Measurements from ENCODE around the gene TCTN2. TPM values are rescaled to one million over a fixed set of nuclear protein-coding genes. Genes with fewer than 3 reads are reported as not detected.

TCTN2 gene
- total RNA-seq, 2 donors from 2014 or later, result 3.7 to 4.6 TPM

DNA sequence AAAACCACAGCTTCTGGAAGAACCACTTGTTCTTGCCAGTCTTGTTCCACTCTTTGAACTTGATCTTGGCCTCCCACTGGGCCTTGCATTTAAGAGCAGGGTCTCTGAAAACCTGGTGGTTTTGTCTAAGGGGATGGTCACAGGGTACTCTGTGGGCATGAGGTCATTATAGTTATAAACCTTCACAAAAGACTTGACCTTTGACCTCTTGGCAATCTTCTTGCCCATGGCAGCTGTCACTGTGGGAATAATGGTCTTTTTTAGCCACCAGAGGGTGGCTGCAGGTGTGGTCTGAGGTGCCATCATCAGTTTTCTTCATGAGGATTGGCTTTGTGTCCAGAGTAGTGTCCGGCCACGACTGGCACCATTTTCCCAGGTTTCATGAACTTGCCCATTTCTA, 50.3 kb downstream of the TCTN2 start:
- no peaks in the 10 kb centered on the region for H3K4me1 ChIP-seq
- H3K27me3 ChIP-seq, result no peaks in the 10 kb centered on the region
- peaks cover 37% of the 10 kb centered on the region for H3K36me3 ChIP-seq
- TF ChIP-seq, protein P1, sequence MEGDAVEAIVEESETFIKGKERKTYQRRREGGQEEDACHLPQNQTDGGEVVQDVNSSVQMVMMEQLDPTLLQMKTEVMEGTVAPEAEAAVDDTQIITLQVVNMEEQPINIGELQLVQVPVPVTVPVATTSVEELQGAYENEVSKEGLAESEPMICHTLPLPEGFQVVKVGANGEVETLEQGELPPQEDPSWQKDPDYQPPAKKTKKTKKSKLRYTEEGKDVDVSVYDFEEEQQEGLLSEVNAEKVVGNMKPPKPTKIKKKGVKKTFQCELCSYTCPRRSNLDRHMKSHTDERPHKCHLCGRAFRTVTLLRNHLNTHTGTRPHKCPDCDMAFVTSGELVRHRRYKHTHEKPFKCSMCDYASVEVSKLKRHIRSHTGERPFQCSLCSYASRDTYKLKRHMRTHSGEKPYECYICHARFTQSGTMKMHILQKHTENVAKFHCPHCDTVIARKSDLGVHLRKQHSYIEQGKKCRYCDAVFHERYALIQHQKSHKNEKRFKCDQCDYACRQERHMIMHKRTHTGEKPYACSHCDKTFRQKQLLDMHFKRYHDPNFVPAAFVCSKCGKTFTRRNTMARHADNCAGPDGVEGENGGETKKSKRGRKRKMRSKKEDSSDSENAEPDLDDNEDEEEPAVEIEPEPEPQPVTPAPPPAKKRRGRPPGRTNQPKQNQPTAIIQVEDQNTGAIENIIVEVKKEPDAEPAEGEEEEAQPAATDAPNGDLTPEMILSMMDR (IDR thresholded peaks at IDR 0.05), result no peak
- H3K9me3 ChIP-seq, result no peaks in the 10 kb centered on the region
- H3K27ac ChIP-seq, result no peak overlapping the region
- no peak for DNase-seq (ENCODE audit: low spot score)
- H3K4me3 ChIP-seq, result no peak overlapping the region

DNA sequence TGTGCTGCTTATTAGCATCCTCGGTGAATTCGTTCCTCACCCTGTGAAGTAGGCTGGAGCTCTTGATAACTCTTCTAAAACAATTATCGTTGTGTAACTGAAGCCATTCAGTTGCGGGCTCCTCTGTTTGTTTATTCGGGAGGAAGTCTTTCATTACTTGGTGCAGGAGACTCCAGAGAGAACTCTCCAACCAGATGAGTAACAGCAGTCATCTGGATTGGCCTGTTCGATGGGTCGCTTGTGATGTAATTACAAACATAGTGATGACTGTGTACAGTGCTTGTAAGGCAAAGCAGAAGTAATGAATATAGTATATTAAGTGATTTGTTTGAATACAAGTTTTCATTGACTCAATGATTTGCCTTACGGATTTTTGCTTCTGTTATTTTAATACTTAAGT, 52.1 kb downstream of the TCTN2 start:
- no peaks in the 10 kb centered on the region for H3K4me1 ChIP-seq
- no peak overlapping the region for H3K27ac ChIP-seq
- H3K4me3 ChIP-seq, result no peak overlapping the region
- DNase-seq (ENCODE audit: low spot score), result no peak
- H3K36me3 ChIP-seq, result peaks cover 53% of the 10 kb centered on the region
- TF ChIP-seq, protein P1 (IDR thresholded peaks at IDR 0.05), result no peak
- no peaks in the 10 kb centered on the region for H3K27me3 ChIP-seq
- H3K9me3 ChIP-seq, result no peaks in the 10 kb centered on the region

DNA sequence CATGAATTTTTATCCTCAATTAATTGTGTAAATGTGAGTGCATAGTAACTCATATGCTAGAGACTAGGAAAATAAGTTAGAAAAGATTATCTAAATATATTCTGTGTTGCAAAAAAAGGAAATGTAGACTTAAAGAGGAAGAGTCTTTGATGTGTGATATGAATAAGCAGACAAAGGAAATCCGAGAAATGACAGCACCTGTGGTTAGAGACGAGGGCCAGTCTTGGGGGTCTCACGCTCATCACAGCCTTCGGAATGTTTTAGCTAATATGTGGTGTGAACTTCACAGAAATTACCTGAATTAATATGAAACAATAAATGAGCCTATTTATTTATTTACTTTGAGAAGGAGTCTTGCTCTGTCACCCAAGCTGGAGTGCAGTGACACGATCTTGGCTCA, 52.9 kb downstream of the TCTN2 start:
- Histone ChIP-seq H3K9me3 (no peaks in the 10 kb centered on the region), H3K27me3 (no peaks in the 10 kb centered on the region), H3K4me3 (no peak overlapping the region), H3K36me3 (peaks cover 60% of the 10 kb centered on the region), H3K27ac (no peak overlapping the region), H3K4me1 (no peaks in the 10 kb centered on the region)
- TF ChIP-seq, protein P1 (IDR thresholded peaks at IDR 0.05), result no peak
- DNase-seq (ENCODE audit: low spot score), result no peak

DNA sequence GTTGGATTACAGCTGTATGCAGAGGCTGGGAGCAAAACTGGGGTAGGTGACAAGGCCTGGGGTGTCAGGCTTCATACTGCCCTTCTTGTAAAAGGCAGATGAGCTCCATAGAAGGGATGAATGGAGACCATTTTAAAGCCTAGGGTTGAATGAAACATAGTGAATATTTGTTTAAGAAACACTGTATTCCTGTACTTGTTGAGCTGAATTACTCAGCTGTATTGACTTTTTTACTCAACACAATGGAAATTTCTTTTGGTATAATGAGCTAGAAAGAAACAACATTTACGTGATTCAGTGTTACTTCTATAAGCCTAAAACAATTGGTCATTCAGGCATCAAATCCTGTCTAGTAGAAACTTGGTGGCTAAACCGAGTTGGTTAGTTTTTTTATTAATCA, 55.3 kb downstream of the TCTN2 start:
- no peak overlapping the region for H3K4me3 ChIP-seq
- DNase-seq (ENCODE audit: low spot score), result no peak
- H3K27ac ChIP-seq, result no peak overlapping the region
- no peaks in the 10 kb centered on the region for H3K4me1 ChIP-seq
- no peaks in the 10 kb centered on the region for H3K9me3 ChIP-seq
- peaks cover 58% of the 10 kb centered on the region for H3K36me3 ChIP-seq
- H3K27me3 ChIP-seq, result no peaks in the 10 kb centered on the region
- TF ChIP-seq, protein P1 (IDR thresholded peaks at IDR 0.05), result no peak

DNA sequence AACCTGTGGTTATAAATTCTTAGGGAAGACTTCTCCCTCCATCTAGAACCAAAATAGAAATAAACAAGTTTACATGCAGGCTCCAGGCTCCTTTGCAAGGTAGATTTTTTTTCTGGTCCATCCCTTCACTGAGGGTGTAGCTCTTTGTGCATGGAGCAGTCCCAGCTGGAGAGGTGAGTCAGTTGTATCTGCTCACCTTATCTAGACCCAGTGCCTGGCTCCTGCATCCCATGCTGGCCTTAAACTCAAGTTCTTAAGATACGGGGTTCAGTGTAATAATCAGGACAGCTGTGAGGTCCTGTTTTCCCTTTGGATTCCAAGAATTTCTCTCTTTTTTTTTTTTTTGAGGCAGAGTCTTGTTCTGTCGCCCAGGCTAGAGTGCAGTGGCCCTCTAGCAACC, 56.0 kb downstream of the TCTN2 start:
- TF ChIP-seq, protein P1 (IDR thresholded peaks at IDR 0.05), result no peak
- H3K27me3 ChIP-seq, result no peaks in the 10 kb centered on the region
- H3K36me3 ChIP-seq, result peaks cover 58% of the 10 kb centered on the region
- no peak overlapping the region for H3K4me3 ChIP-seq
- no peaks in the 10 kb centered on the region for H3K9me3 ChIP-seq
- H3K4me1 ChIP-seq, result no peaks in the 10 kb centered on the region
- no peak for DNase-seq (ENCODE audit: low spot score)
- H3K27ac ChIP-seq, result no peak overlapping the region

DNA sequence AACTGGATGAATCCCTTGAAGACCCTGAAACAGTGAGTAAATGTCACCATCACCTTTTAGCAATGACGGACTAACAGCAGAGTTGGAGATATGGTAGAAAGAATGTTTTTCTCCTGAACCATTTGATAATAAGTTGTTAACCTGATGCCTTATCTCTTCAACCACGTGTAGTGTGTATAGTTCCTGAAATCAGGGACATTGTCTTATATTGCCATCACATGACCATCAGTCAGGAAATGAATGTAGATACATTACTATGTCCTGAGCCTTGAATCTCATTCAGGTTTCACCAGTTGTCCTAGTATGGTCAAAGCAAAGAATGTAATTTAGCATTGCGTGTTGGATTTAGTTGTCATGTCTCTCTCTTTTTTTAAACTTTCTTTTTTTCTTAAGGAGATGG, 57.0 kb downstream of the TCTN2 start:
- no peaks in the 10 kb centered on the region for H3K9me3 ChIP-seq
- peaks cover 67% of the 10 kb centered on the region for H3K36me3 ChIP-seq

More for the DNA sequence above, 57.0 kb downstream of the TCTN2 start:
- Histone ChIP-seq H3K27ac (no peak overlapping the region), H3K27me3 (no peaks in the 10 kb centered on the region), H3K4me3 (no peak overlapping the region), H3K4me1 (no peaks in the 10 kb centered on the region)
- no peak for DNase-seq (ENCODE audit: low spot score)
- TF ChIP-seq, protein P1 (IDR thresholded peaks at IDR 0.05), result no peak

Data from right atrium auricular region (tissue), 2 donors.